Lower leg skin (tissue), 4 donors: ENCODE measurements around the gene SPRED3. TPM values are rescaled to one million over a fixed set of nuclear protein-coding genes. Genes with fewer than 3 reads are reported as not detected.

Experiments used
- DNase-seq, 2 donors: peaks; one replicate each; pipeline ENCODE4 v3.0.0-alpha.2; 2019; ENCODE audit warnings: low spot score in 2 of 2
- H3K4me3 ChIP-seq: fragments of 200-600 bp; sonication (generic); 2 replicates; pipeline ENCODE4 v1.5.1; 2017; ENCODE audit warnings: mild to moderate bottlenecking, low read depth; ENCODE audit not compliant: poor library complexity, severe bottlenecking
- CTCF ChIP-seq, 3 donors: fragments of 450-650 bp; IDR thresholded peaks; one replicate each; pipeline ENCODE4 v1.5.1; 2016; ENCODE audit warnings: antibody characterized with exemption in 3 of 3, mild to moderate bottlenecking in 3 of 3, moderate library complexity in 2 of 3
- POLR2A ChIP-seq, 2 donors: fragments of 450-650 bp; IDR thresholded peaks; one replicate each; pipeline ENCODE4 v1.6.1; 2016 to 2017; ENCODE audit warnings: antibody characterized with exemption in 2 of 2, mild to moderate bottlenecking in 1 of 2, moderate library complexity in 1 of 2
- WGBS, 2 donors: methylation state at CpG; one replicate each; pipeline ENCODE4 v1.1.5; 2018; 5-methylcytosine and 5-hydroxymethylcytosine counted together
- intact Hi-C: fragments of 100-400 bp; cut with DNase I; formaldehyde crosslinking; loops from one replicate; pipeline ENCODE4 v1.15.0; 2023; ENCODE audit warnings: low total_unique reads
- total RNA-seq, 4 donors: library from RNA; depleted of rRNA; stranded (reverse); fragments of >200 nt; gene quantifications; one replicate each; pipeline ENCODE4 v1.1.0, GENCODE V29; 2016

SPRED3 gene
- total RNA-seq, 4 donors from 2014 or later: 0.34 to 1.9 (median 1.1) TPM

GRCh38 chr19:38383184-38383583, 5.3 kb upstream of the SPRED3 start:
- intact Hi-C loops: no loop called here
- DNase-seq: no peak
- no peak for TF ChIP-seq POLR2A (IDR thresholded peaks at IDR 0.05)
- H3K4me3 ChIP-seq: no peak overlapping the region
- 54 to 57% methylated on average over 10 of the region's 10 CpGs for WGBS, 2 donors

GRCh38 chr19:38383743-38384142, 4.8 kb upstream of the SPRED3 start:
- no peak for DNase-seq
- 95 to 97% methylated on average over 2 of the region's 2 CpGs for WGBS, 2 donors
- no peak for TF ChIP-seq CTCF (IDR thresholded peaks at IDR 0.05)
- TF ChIP-seq POLR2A (IDR thresholded peaks at IDR 0.05): no peak
- H3K4me3 ChIP-seq: no peak overlapping the region
- intact Hi-C loops: no loop called here

- 81 to 83% methylated on average over 9 to 10 of the region's 10 CpGs for WGBS, 2 donors
- no peak for DNase-seq
- intact Hi-C loops: no loop called here
Observed at GRCh38 chr19:38384209-38385027, 4.1 kb upstream of the SPRED3 start.

GRCh38 chr19:38385057-38385803, 3.3 kb upstream of the SPRED3 start:
- TF ChIP-seq CTCF (IDR thresholded peaks at IDR 0.05) (no peak), POLR2A (IDR thresholded peaks at IDR 0.05) (no peak)
- intact Hi-C loops: no loop called here
- 83 to 87% methylated on average over 37 to 40 of the region's 40 CpGs for WGBS, 2 donors
- H3K4me3 ChIP-seq: no peak overlapping the region
- no peak for DNase-seq

More at GRCh38 chr19:38384209-38385027, 4.1 kb upstream of the SPRED3 start:
- H3K4me3 ChIP-seq: no peak overlapping the region
- TF ChIP-seq CTCF (IDR thresholded peaks at IDR 0.05): no peak
- no peak for TF ChIP-seq POLR2A (IDR thresholded peaks at IDR 0.05)

GRCh38 chr19:38385804-38386257, 2.7 kb upstream of the SPRED3 start:
- no peak for TF ChIP-seq CTCF (IDR thresholded peaks at IDR 0.05)
- TF ChIP-seq POLR2A (IDR thresholded peaks at IDR 0.05): no peak
- intact Hi-C loops: no loop called here
- no peak overlapping the region for H3K4me3 ChIP-seq
- DNase-seq: no peak
- WGBS, 2 donors: 67 to 70% methylated on average over 39 to 40 of the region's 40 CpGs

GRCh38 chr19:38386300-38386970, 2.1 kb upstream of the SPRED3 start:
- intact Hi-C loops: no loop called here
- DNase-seq: no peak
- 44 to 58% methylated on average over 24 to 27 of the region's 61 CpGs for WGBS, 2 donors

More at GRCh38 chr19:38386300-38386970, 2.1 kb upstream of the SPRED3 start:
- H3K4me3 ChIP-seq: no peak overlapping the region
- no peak for TF ChIP-seq CTCF (IDR thresholded peaks at IDR 0.05)
- no peak for TF ChIP-seq POLR2A (IDR thresholded peaks at IDR 0.05)
